GM21515 (cell line): Measurements from ENCODE around the gene PCDHGA11.
A peak's percentile ranks its signal among the peaks of the same experiment; 100 is the strongest.
"Not testable (repeated sequence)": the region's sequence is repeated elsewhere in the genome, so short reads cannot be mapped to it uniquely, and the experiment has no call there.

Experiments
- ATAC-seq: cut with Tn5 transposase; IDR thresholded peaks from one replicate; pipeline ENCODE4 v1.9.1; 2021; ENCODE audit not compliant: unreplicated experiment

Gene PCDHGA11

DNA sequence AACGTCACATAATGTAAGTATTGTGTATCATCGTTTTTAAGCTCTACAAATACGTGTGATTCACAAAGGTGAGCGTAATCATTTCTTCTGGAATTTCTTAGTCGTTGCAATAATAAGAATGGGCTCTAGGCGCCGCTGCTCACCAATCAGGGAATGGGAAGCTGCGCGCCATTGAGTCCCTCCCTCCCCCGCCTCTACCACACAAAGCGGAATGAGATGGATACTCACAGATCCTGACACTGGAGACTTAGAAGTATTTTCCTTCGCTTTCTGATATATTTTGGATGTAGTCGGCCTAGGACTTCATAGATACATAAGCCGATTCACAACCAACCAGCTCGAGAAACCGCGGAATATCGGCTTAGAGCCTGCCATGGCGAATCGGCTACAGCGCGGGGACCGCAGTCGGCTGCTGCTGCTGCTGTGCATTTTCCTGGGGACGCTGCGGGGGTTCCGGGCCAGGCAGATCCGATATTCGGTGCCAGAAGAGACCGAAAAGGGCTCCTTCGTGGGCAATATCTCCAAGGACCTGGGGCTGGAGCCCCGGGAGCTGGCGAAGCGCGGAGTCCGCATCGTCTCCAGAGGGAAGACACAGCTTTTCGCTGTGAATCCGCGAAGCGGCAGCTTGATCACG is at the start of gene PCDHGA11:
Gene PCDHGA11 (plus strand): TSS at position 197 of the 634 bp plus-strand sequence. CDS start 177 bp downstream, at position 374.
- peak; percentile 46 for ATAC-seq

DNA sequence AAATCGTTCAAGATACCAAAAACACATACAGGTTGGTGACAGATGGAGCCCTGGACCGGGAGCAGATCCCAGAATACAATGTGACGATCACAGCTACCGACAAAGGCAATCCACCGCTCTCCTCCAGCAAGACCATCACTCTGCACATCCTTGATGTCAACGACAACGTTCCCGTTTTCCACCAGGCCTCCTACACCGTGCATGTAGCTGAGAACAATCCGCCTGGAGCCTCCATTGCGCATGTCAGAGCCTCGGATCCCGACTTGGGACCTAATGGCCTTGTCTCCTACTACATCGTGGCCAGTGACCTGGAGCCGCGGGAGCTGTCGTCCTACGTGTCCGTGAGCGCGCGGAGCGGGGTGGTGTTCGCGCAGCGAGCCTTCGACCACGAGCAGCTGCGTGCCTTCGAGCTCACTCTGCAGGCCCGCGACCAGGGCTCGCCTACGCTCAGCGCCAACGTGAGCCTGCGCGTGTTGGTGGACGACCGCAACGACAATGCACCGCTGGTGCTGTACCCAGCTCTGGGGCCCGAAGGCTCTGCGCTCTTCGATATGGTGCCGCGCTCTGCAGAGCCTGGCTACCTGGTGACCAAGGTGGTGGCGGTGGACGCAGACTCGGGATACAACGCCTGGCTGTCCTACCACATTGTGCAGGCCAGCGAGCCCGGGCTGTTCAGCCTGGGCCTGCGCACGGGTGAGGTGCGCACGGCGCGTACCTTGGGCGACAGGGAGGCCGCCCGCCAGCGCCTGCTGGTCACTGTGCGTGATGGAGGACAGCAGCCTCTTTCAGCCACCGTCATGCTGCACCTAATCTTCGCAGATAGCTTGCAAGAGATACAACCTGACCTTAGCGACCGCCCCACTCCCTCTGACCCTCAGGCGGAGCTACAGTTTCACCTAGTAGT is 49.0 kb upstream of the PCDHGA11 start:
- ATAC-seq: no peak

DNA sequence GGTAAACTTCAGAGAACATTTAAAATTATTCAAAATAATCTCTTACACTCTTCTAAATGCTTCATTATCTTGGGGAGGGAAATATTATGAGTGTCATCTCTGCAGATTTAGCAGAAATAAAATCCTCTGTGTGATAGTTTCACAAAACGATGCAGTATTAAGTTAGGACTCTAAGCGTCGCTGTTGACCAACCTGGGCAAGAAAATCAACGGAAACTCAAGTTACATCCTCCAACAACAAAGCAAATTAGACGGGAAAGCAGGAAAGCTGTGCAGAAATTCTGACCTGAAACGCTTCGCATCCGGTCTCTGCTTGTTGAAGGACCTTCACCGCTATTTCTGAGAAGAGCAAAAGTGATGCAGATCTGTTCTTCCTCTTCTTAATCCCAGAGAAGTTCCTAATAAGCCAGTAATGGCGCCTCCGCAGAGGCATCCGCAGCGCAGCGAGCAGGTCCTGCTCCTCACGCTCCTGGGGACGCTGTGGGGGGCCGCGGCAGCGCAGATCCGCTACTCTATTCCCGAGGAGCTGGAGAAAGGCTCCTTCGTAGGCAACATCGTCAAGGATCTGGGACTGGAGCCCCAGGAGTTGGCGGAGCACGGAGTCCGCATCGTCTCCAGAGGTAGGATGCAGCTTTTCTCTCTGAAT is 47.1 kb upstream of the PCDHGA11 start, which contains the start of gene PCDHGA6:
Gene PCDHGA6 (plus strand): TSS at position 219 of the 645 bp plus-strand sequence. CDS start 193 bp downstream, at position 412.
- no peak for ATAC-seq

DNA sequence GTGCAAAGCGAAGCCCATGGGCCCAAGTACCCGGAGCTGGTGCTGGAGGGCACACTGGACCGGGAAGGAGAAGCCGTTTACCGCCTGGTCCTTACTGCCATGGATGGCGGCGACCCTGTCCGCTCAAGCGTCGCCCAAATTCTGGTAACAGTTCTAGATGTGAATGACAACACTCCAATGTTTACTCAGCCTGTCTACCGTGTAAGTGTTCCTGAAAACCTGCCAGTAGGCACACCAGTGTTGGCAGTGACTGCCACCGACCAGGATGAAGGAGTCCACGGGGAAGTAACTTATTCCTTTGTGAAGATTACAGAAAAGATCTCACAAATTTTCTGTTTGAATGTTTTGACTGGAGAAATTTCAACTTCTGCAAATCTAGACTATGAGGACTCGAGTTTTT is 46.2 kb upstream of the PCDHGA11 start:
- no peak for ATAC-seq

- not testable (repeated sequence) for ATAC-seq
These were observed 45.3 kb upstream of the PCDHGA11 start for GRCh38 chr5:141375444-141376155.

DNA sequence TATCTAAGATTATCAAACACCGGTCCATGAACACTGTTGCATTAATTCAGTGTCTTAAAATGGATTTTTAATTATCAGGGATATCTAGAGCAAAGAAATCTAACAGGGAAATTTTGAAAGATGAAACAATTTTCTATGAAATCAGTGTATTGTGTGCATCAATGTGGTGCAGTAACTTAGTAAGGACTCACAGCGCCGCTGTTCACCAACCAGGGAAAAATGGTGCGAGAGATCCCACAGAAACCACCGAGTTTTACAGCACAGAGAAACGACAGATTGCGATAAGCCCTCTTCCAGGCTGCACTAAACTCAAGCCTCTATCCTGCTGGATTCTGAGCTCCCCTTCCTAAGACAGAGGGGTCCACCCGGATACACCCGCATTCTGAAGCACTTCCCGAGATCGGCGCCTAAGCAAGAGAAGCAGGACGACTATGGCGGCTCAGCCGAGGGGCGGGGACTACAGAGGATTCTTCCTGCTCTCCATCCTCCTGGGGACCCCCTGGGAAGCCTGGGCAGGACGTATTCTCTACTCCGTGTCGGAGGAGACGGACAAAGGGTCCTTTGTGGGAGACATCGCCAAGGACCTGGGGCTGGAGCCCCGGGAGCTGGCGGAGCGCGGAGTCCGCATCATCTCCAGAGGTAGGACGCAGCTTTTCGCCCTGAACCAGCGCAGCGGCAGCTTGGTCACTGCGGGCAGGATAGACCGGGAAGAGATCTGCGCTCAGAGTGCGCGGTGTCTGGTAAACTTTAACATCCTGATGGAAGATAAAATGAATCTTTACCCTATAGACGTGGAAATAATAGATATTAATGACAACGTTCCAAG is 38.2 kb upstream of the PCDHGA11 start, which contains the start of gene PCDHGA7:
Gene PCDHGA7 (plus strand): TSS at position 274 of the 826 bp plus-strand sequence. CDS start 158 bp downstream, at position 432.
- no peak for ATAC-seq

GRCh38 chr5:141383345-141383744 is 37.5 kb upstream of the PCDHGA11 start:
- no peak for ATAC-seq

GRCh38 chr5:141384471-141385267 is 36.2 kb upstream of the PCDHGA11 start:
- ATAC-seq: no peak

GRCh38 chr5:141387557-141388311 is 33.1 kb upstream of the PCDHGA11 start, which contains the start of gene PCDHGB4:
TSS of gene PCDHGB4 (plus strand) at chr5:141387698. CDS start at chr5:141387885, 187 bp downstream.
- peak; percentile 78 for ATAC-seq

- no peak for ATAC-seq
These were observed 32.2 kb upstream of the PCDHGA11 start for GRCh38 chr5:141388661-141389060.

GRCh38 chr5:141389153-141390042 is 31.5 kb upstream of the PCDHGA11 start:
- no peak for ATAC-seq

- no peak for ATAC-seq
These were observed 28.2 kb upstream of the PCDHGA11 start, which contains the start of gene PCDHGA8 for GRCh38 chr5:141392429-141393198. TSS of gene PCDHGA8 (plus strand) at chr5:141392633. CDS start at chr5:141392814, 181 bp downstream.

- no peak for ATAC-seq
These were observed 27.6 kb upstream of the PCDHGA11 start for GRCh38 chr5:141393267-141393666.

DNA sequence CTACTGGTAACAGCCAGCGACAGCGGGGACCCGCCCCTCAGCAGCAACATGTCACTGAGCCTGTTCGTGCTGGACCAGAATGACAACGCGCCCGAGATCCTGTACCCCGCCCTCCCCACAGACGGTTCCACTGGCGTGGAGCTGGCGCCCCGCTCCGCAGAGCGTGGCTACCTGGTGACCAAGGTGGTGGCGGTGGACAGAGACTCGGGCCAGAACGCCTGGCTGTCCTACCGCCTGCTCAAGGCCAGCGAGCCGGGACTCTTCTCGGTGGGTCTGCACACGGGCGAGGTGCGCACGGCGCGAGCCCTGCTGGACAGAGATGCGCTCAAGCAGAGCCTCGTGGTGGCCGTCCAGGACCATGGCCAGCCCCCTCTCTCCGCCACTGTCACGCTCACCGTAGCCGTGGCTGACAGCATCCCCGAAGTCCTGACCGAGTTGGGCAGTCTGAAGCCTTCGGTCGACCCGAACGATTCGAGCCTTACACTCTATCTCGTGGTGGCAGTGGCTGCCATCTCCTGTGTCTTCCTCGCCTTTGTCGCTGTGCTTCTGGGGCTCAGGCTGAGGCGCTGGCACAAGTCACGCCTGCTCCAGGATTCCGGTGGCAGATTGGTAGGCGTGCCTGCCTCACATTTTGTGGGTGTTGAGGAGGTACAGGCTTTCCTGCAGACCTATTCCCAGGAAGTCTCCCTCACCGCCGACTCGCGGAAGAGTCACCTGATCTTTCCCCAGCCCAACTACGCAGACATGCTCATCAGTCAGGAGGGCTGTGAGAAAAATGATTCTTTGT is 26.3 kb upstream of the PCDHGA11 start:
- ATAC-seq: not testable (repeated sequence)

DNA sequence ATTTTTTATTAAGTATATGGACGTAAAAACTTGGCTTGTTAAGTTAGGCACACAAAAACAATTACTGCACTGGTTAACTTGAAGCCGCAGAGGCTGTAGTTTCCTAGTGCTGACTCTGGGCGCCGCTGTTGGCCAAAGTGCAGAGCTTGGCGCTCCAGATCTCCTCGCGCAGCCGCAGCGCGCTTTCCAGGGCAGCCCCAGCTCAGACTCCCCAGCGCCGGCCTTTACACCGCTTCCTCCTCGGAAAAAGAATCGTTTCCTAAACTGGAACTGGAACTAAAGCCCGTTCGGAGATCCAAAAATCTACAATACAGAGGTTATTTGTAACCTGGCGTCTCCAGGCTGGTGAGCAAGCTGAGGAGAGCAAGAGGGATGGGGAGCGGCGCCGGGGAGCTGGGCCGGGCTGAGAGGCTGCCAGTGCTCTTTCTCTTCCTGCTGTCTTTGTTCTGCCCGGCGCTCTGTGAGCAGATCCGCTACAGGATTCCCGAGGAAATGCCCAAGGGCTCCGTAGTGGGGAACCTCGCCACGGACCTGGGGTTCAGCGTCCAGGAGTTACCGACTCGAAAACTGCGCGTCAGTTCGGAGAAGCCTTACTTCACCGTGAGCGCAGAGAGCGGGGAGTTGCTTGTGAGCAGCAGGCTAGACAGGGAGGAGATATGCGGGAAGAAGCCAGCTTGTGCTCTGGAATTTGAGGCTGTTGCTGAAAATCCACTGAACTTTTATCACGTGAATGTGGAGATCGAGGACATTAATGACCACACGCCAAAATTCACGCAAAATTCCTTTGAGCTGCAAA is 22.9 kb upstream of the PCDHGA11 start, which contains the start of gene PCDHGB5:
Gene PCDHGB5 (plus strand): TSS at position 192 of the 796 bp plus-strand sequence. CDS start 181 bp downstream, at position 373.
- peak; percentile 73 for ATAC-seq
